Activated CD8-positive, alpha-beta T cell treated with anti-CD3 and anti-CD28 coated beads for 36 hours (primary cell): ENCODE results near the gene ZNF19. TPM values are rescaled to one million over a fixed set of nuclear protein-coding genes. Genes with fewer than 3 reads are reported as not detected.

ENCODE experiments used
- ATAC-seq: fragments of 200-7000 bp; cut with Tn5 transposase; one replicate; pipeline ENCODE4 v1.10.0; 2021; ENCODE audit warnings: mild to moderate bottlenecking, moderate library complexity
- CTCF ChIA-PET: fragments of 350-600 bp; sonication (Branson Sonifier 250); formaldehyde crosslinking; loops from one replicate; lab custom pipeline; 2021; ENCODE audit warnings: antibody characterized with exemption; lab: Charles Lee
- POLR2A ChIA-PET: fragments of 350-600 bp; sonication (Branson Sonifier 250); formaldehyde crosslinking; loops from one replicate; lab custom pipeline; 2021; ENCODE audit warnings: antibody characterized with exemption; lab: Charles Lee
- DNase-seq: peaks from one replicate; pipeline ENCODE4 v3.0.0-alpha.2; 2020
- H3K27ac Mint-ChIP-seq: one replicate; pipeline ENCODE4 v1.8.0; 2021; ENCODE audit warnings: mild to moderate bottlenecking, mixed read lengths
- H3K27me3 Mint-ChIP-seq: one replicate; pipeline ENCODE4 v1.8.0; 2021; ENCODE audit warnings: mixed read lengths
- H3K36me3 Mint-ChIP-seq: one replicate; pipeline ENCODE4 v1.8.0; 2021; ENCODE audit warnings: low read depth, mixed read lengths
- H3K4me1 Mint-ChIP-seq: one replicate; pipeline ENCODE4 v1.8.0; 2021; ENCODE audit warnings: low read depth, mixed read lengths
- H3K4me3 Mint-ChIP-seq: one replicate; pipeline ENCODE4 v1.8.0; 2021; ENCODE audit warnings: mild to moderate bottlenecking, moderate library complexity, mixed read lengths
- H3K9me3 Mint-ChIP-seq: one replicate; pipeline ENCODE4 v1.8.0; 2021; ENCODE audit warnings: mixed read lengths
- CTCF ChIP-seq: fragments of 200-600 bp; IDR thresholded peaks from one replicate; pipeline ENCODE4 v1.8.0; 2022; ENCODE audit warnings: antibody characterized with exemption, mild to moderate bottlenecking
- intact Hi-C: fragments of 100-400 bp; cut with micrococcal nuclease; formaldehyde crosslinking; loops from one replicate; pipeline ENCODE4 v1.10.0; 2022
- total RNA-seq, 2 experiments: library from RNA; stranded (reverse); gene quantifications; one replicate each; pipeline ENCODE4 v1.2.3, GENCODE V29; 2021

The ZNF19 gene
- total RNA-seq, 2 experiments from 2014 or later, result 3.9 to 4.1 TPM

DNA sequence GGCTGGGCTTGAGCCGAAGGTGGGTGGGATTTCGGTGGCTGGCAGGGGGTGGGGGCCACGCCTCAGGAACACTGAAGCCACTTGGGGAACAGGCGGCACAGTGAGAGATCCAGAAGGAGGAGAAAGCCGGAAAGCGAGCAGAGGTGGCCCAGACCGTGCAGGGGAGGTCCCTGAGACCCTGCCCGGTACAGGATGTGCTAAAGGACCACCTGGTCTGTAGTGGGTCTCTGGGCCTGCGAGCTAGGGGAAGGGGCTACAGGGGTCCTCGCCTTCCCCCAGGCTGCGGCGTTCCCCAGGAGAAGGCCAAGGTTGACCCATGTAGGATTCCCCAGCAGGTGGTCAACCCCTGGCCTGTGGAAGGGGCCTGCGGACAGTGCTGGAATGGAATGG, 47.1 kb downstream of the ZNF19 start, which contains the start of gene TLE7:
Gene TLE7, minus strand, starts transcription at position 4 of the 390 bp plus-strand sequence. CDS start 8,730 bp downstream, outside the sequence.
- DNase-seq (no peak), ATAC-seq (no peak)
- POLR2A ChIA-PET, result no interaction called here
- intact Hi-C loops, result no loop called here
- CTCF ChIA-PET, result no interaction called here
- H3K4me3 Mint-ChIP-seq, result no peak within 1 kb of the TSS
- no peaks in the 10 kb centered on the region for H3K4me1 Mint-ChIP-seq
- H3K9me3 Mint-ChIP-seq, result peaks cover 17% of the 10 kb centered on the region
- H3K36me3 Mint-ChIP-seq, result peaks cover 3% of the 10 kb centered on the region
- peaks cover 13% of the 10 kb centered on the region for H3K27me3 Mint-ChIP-seq
- no peak for TF ChIP-seq CTCF
- no peak within 1 kb of the TSS for H3K27ac Mint-ChIP-seq

GRCh38 chr16:71441348-71442050, 47.6 kb downstream of the ZNF19 start:
- H3K9me3 Mint-ChIP-seq, result peaks cover 17% of the 10 kb centered on the region
- ATAC-seq, result no peak
- no peaks in the 10 kb centered on the region for H3K4me1 Mint-ChIP-seq
- CTCF ChIA-PET, result no interaction called here
- POLR2A ChIA-PET, result no interaction called here
- TF ChIP-seq CTCF, result peak; percentile 82
- peaks cover 13% of the 10 kb centered on the region for H3K27me3 Mint-ChIP-seq
- H3K4me3 Mint-ChIP-seq, result no peak overlapping the region
- intact Hi-C loops, result no loop called here
- peak; percentile 44 for DNase-seq
- H3K36me3 Mint-ChIP-seq, result peaks cover 3% of the 10 kb centered on the region
- H3K27ac Mint-ChIP-seq, result no peak overlapping the region

- Mint-ChIP-seq H3K27ac (no peak overlapping the region), H3K27me3 (peaks cover 13% of the 10 kb centered on the region), H3K9me3 (peaks cover 15% of the 10 kb centered on the region), H3K4me3 (no peak overlapping the region), H3K36me3 (peaks cover 2% of the 10 kb centered on the region), H3K4me1 (no peaks in the 10 kb centered on the region)
- ATAC-seq (no peak), DNase-seq (peak; percentile 52)
- ChIA-PET POLR2A (interaction anchor here (1.2 to 1.5 kb wide), 2 partner anchors 13 to 187 kb away, joined by 3 read pairs; no protein-coding TSS in a partner anchor), CTCF (interaction anchor here (0.7 to 2.8 kb wide), 10 partner anchors 9 to 169 kb away, joined by 3 to 12 read pairs (median 3); no protein-coding TSS in a partner anchor)
- intact Hi-C loops, result no loop called here
- TF ChIP-seq CTCF, result no peak
Observed at GRCh38 chr16:71440669-71441347, 48.3 kb downstream of the ZNF19 start.

DNA sequence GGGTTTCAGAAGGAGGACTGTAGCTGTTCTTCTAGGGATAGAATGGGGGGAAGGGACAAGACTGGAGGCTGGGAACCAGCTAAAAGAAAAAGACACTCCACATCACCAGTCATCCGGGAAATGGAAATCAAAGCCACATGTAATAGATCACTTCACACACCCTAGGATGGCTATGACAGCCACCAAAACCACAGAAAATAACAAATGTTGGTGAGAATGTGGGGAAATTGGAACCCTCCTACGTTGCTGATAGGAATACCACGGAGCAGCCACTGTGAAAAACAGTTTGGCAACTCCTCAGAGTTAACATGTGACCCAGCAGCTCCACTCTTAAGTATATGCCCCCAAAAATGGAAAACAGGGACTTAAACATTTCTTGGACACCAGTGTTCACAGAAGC, 49.6 kb downstream of the ZNF19 start:
- H3K4me3 Mint-ChIP-seq, result no peak overlapping the region
- ATAC-seq (no peak), DNase-seq (no peak)
- intact Hi-C loops, result no loop called here
- no peak overlapping the region for H3K27ac Mint-ChIP-seq
- H3K27me3 Mint-ChIP-seq, result peaks cover 13% of the 10 kb centered on the region
- peaks cover 8% of the 10 kb centered on the region for H3K9me3 Mint-ChIP-seq
- no peak for TF ChIP-seq CTCF
- H3K4me1 Mint-ChIP-seq, result no peaks in the 10 kb centered on the region
- ChIA-PET CTCF (interaction anchor here (0.9 to 2.8 kb wide), 9 partner anchors 12 to 170 kb away, joined by 3 to 12 read pairs (median 3); no protein-coding TSS in a partner anchor), POLR2A (interaction anchor here (0.8 to 1.5 kb wide), 3 partner anchors 9 to 188 kb away, joined by 3 read pairs; no protein-coding TSS in a partner anchor)
- H3K36me3 Mint-ChIP-seq, result peaks cover 1% of the 10 kb centered on the region

DNA sequence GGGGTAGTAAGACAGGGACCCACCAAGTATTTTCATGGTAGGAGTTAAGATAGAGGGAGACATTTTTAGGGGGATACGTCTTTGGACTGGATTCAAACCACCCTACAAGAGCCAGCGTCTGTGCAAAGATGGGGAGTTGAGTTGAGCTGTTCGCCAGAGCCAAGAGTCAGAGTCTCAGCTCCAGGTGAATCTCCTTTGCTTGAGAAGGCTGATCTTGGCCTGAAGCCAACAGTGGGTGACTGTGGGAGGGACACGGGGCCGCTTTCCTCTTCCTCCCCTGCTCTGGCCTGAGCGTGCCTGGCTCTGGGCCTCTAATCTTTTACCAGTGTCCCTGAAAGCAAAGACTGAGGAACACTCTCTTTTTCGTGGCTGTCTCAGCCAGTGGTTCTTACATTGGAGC, 52.7 kb downstream of the ZNF19 start:
- intact Hi-C loops, result no loop called here
- H3K36me3 Mint-ChIP-seq, result no peaks in the 10 kb centered on the region
- CTCF ChIA-PET, result no interaction called here

More for the DNA sequence above, 52.7 kb downstream of the ZNF19 start:
- no peak for TF ChIP-seq CTCF
- H3K27me3 Mint-ChIP-seq, result peaks cover 13% of the 10 kb centered on the region
- no peaks in the 10 kb centered on the region for H3K9me3 Mint-ChIP-seq
- no peak overlapping the region for H3K4me3 Mint-ChIP-seq
- POLR2A ChIA-PET, result no interaction called here
- no peaks in the 10 kb centered on the region for H3K4me1 Mint-ChIP-seq
- H3K27ac Mint-ChIP-seq, result no peak overlapping the region
- ATAC-seq, result no peak
- no peak for DNase-seq
